ENCODE data around the gene LCE6A.

The LCE6A gene

GRCh38 chr1:152878042-152878441, 35.4 kb downstream of the LCE6A start, which contains the start of gene SMCP:
TSS of gene SMCP (plus strand) at chr1:152878322. CDS start at chr1:152884423, 6,101 bp downstream.
- Histone ChIP-seq H3K27ac (ENCODE audit: low read length) (no peak within 1 kb of the TSS), H3K36me3 (replicated peaks; ENCODE audit: low read depth, low read length) (no peaks in the 10 kb centered on the region), H3K4me3 (ENCODE audit: low read length) (no peak within 1 kb of the TSS), H3K79me2 (ENCODE audit: low read length) (no peaks in the 10 kb centered on the region), H3K9me3 (ENCODE audit: insufficient read depth, low read length) (no peaks in the 10 kb centered on the region), H3K27me3 (ENCODE audit: low read depth, low read length) (peaks cover 33% of the 10 kb centered on the region), H3K9ac (ENCODE audit: low read length) (no peak within 1 kb of the TSS), H3K4me1 (ENCODE audit: low read length) (no peaks in the 10 kb centered on the region), H2AFZ (ENCODE audit: low read depth, low read length) (no peak within 1 kb of the TSS), H3K4me2 (ENCODE audit: low read length) (no peak within 1 kb of the TSS), H4K20me1 (ENCODE audit: insufficient read depth, low read length) (no peaks in the 10 kb centered on the region)
- TF ChIP-seq, protein P1, sequence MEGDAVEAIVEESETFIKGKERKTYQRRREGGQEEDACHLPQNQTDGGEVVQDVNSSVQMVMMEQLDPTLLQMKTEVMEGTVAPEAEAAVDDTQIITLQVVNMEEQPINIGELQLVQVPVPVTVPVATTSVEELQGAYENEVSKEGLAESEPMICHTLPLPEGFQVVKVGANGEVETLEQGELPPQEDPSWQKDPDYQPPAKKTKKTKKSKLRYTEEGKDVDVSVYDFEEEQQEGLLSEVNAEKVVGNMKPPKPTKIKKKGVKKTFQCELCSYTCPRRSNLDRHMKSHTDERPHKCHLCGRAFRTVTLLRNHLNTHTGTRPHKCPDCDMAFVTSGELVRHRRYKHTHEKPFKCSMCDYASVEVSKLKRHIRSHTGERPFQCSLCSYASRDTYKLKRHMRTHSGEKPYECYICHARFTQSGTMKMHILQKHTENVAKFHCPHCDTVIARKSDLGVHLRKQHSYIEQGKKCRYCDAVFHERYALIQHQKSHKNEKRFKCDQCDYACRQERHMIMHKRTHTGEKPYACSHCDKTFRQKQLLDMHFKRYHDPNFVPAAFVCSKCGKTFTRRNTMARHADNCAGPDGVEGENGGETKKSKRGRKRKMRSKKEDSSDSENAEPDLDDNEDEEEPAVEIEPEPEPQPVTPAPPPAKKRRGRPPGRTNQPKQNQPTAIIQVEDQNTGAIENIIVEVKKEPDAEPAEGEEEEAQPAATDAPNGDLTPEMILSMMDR (IDR thresholded peaks at IDR 0.05; ENCODE audit: low read depth, low read length), result peak; percentile 63
- no peak for TF ChIP-seq EZH2phosphoT487 (IDR thresholded peaks at IDR 0.05; ENCODE audit: low read depth)

GRCh38 chr1:152879559-152880198, 37.0 kb downstream of the LCE6A start:
- Histone ChIP-seq H3K4me2 (ENCODE audit: low read length) (no peak overlapping the region), H3K27ac (ENCODE audit: low read length) (no peak overlapping the region), H3K4me1 (ENCODE audit: low read length) (peaks cover 9% of the 10 kb centered on the region), H3K27me3 (ENCODE audit: low read depth, low read length) (peaks cover 34% of the 10 kb centered on the region), H3K4me3 (ENCODE audit: low read length) (no peak overlapping the region), H4K20me1 (ENCODE audit: insufficient read depth, low read length) (no peaks in the 10 kb centered on the region), H3K36me3 (replicated peaks; ENCODE audit: low read depth, low read length) (no peaks in the 10 kb centered on the region), H3K9ac (ENCODE audit: low read length) (no peak overlapping the region), H3K9me3 (ENCODE audit: insufficient read depth, low read length) (no peaks in the 10 kb centered on the region), H2AFZ (ENCODE audit: low read depth, low read length) (no peak overlapping the region), H3K79me2 (ENCODE audit: low read length) (no peaks in the 10 kb centered on the region)
- TF ChIP-seq EZH2phosphoT487 (IDR thresholded peaks at IDR 0.05; ENCODE audit: low read depth), result no peak
- TF ChIP-seq, protein P1 (IDR thresholded peaks at IDR 0.05; ENCODE audit: low read depth, low read length), result no peak

- TF ChIP-seq EZH2phosphoT487 (IDR thresholded peaks at IDR 0.05; ENCODE audit: low read depth), result no peak
- TF ChIP-seq, protein P1 (IDR thresholded peaks at IDR 0.05; ENCODE audit: low read depth, low read length), result no peak
- Histone ChIP-seq H3K4me2 (ENCODE audit: low read length) (no peak overlapping the region), H3K27ac (ENCODE audit: low read length) (no peak overlapping the region), H3K9me3 (ENCODE audit: insufficient read depth, low read length) (no peaks in the 10 kb centered on the region), H3K79me2 (ENCODE audit: low read length) (no peaks in the 10 kb centered on the region), H3K27me3 (ENCODE audit: low read depth, low read length) (peaks cover 32% of the 10 kb centered on the region), H3K9ac (ENCODE audit: low read length) (no peak overlapping the region), H3K36me3 (replicated peaks; ENCODE audit: low read depth, low read length) (no peaks in the 10 kb centered on the region), H4K20me1 (ENCODE audit: insufficient read depth, low read length) (no peaks in the 10 kb centered on the region), H3K4me1 (ENCODE audit: low read length) (peaks cover 9% of the 10 kb centered on the region), H2AFZ (ENCODE audit: low read depth, low read length) (no peak overlapping the region), H3K4me3 (ENCODE audit: low read length) (no peak overlapping the region)
Measured at GRCh38 chr1:152880316-152880715, 37.7 kb downstream of the LCE6A start.

DNA sequence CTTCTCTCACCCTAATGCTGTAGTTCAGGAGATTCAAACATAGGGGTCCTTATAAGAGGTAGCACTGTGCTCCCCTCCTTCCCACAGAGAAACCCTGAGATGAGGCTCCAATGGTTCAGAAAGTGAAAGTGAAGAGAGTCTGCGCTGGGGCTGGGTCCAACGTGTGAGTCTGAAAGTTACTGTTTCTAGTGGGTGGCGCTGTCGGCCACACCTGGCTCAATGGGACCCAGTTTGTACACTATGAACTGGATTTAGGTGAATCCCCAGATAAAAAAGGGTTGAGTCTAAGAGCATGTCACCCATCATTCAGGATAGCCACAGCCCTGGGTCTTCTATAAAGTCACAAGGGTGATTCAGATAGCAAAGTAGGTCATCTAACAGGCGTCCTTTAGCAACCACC, 38.3 kb downstream of the LCE6A start:
- Histone ChIP-seq H3K9me3 (ENCODE audit: insufficient read depth, low read length) (no peaks in the 10 kb centered on the region), H3K36me3 (replicated peaks; ENCODE audit: low read depth, low read length) (no peaks in the 10 kb centered on the region), H3K4me2 (ENCODE audit: low read length) (no peak overlapping the region), H3K4me1 (ENCODE audit: low read length) (peaks cover 9% of the 10 kb centered on the region), H4K20me1 (ENCODE audit: insufficient read depth, low read length) (no peaks in the 10 kb centered on the region), H3K27me3 (ENCODE audit: low read depth, low read length) (peaks cover 31% of the 10 kb centered on the region), H3K27ac (ENCODE audit: low read length) (no peak overlapping the region), H3K9ac (ENCODE audit: low read length) (no peak overlapping the region), H3K79me2 (ENCODE audit: low read length) (no peaks in the 10 kb centered on the region), H3K4me3 (ENCODE audit: low read length) (no peak overlapping the region), H2AFZ (ENCODE audit: low read depth, low read length) (no peak overlapping the region)
- TF ChIP-seq EZH2phosphoT487 (IDR thresholded peaks at IDR 0.05; ENCODE audit: low read depth), result no peak
- TF ChIP-seq, protein P1 (IDR thresholded peaks at IDR 0.05; ENCODE audit: low read depth, low read length), result no peak
